Suppressor macrophage treated with lipopolysaccharide for 1 hour (primary cell): Measurements from ENCODE around the gene GRIN3B.

Experiments used
- DNase-seq, 3 donors: peaks; one replicate each; pipeline ENCODE4 v3.0.0-alpha.2; 2020 to 2022

Gene GRIN3B

GRCh38 chr19:964761-965694 lies 35.2 kb upstream of the GRIN3B start:
- no peak for DNase-seq

GRCh38 chr19:966485-967088 lies 33.6 kb upstream of the GRIN3B start:
- no peak for DNase-seq

DNA sequence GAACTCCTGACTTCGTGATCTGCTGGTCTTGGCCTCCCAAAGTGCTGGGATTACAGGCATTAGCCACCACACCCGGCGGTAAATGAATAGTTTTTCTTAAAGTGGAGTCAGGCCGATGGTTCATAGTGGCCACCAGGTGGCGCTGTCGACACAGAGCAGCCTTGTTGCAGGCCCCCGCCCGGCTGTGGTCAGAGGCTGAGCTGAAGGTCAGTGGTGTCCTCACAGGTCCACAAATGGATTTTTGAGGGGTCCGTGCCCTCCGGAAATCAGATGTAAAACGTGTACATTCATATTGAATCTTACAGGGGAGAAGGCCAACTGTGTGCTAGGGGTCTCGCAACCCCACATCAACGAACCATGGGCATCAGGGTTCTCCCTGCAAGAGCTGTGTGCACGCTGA lies 29.5 kb upstream of the GRIN3B start:
- DNase-seq: no peak

DNA sequence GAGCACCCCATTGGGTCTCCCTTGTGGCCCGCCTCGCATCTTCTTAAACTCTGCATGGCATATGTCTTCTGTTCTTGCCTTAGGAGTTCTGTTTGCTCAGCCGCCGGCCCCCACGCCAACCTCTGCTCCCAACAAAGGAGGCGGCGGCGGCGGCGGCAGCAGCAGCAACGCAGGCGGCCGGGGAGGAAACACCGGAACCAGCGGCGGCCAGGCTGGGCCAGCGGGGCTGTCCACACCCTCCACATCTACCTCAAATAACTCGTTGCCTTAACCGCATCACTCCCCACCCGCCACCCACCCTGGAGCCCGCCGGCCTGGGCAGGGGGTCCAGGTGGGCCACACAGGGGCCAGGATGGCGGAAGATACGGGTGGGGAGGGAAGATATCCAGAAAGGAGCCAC lies 28.4 kb upstream of the GRIN3B start:
- DNase-seq: no peak

DNA sequence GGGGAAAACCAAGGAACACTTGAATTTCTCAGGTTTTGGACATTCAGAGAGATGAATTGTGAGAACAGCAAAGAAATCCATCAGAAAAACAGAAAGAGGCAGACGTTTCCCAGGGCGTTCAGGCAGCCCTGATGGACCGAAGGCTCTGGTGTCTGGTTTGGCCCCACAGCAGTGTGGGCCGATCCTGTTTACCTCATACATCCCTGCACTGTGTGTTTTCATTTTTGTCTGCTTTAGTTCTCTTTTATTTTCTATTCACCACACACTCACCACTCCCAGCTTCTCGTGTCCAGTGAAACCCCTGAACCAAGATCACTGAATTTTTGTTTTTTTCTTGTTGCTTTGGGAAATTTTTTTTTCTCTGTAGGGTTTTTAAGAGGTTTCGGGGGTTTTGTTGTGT lies 27.9 kb upstream of the GRIN3B start:
- no peak for DNase-seq

DNA sequence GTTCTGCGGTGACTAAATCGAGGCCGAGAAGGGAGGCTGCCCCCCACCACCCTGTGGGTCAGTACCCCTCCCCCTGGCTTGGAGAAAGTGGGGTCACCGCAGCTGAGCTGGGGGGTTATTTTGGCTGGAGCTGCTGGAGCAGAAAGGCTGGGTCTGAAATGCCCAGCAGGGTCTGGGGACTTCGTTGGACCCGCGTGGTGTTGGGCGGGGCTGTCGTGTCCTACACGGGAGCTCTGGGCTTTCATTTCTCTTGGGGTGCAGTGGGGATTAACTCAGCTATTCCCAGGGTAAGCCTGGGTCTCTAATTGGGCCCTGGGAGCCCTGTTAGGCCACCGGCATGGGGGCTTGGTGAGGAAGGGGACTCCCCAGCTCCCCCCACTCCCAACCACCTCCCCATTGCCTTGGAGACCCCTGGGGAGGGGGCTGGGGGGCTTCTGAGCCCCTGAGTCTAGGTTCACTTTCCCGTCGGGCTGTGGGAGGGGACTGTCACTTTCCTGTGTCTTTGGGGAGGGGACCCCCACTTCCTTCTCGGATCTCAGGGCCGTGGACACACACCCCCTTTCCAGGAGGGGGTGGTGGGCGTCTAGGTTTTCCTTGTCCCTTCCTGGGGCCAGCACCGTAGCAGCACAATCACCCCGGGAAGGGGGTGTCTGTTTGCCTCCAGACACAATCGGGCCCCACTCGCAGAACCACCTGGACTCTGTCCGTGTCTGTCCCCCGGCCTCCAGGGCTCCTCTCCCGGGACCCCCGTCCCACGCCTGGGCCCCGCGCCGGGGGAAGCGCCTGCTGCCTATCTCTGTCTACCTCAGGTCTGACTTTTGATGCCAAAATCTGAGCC lies 26.3 kb upstream of the GRIN3B start:
- no peak for DNase-seq

DNA sequence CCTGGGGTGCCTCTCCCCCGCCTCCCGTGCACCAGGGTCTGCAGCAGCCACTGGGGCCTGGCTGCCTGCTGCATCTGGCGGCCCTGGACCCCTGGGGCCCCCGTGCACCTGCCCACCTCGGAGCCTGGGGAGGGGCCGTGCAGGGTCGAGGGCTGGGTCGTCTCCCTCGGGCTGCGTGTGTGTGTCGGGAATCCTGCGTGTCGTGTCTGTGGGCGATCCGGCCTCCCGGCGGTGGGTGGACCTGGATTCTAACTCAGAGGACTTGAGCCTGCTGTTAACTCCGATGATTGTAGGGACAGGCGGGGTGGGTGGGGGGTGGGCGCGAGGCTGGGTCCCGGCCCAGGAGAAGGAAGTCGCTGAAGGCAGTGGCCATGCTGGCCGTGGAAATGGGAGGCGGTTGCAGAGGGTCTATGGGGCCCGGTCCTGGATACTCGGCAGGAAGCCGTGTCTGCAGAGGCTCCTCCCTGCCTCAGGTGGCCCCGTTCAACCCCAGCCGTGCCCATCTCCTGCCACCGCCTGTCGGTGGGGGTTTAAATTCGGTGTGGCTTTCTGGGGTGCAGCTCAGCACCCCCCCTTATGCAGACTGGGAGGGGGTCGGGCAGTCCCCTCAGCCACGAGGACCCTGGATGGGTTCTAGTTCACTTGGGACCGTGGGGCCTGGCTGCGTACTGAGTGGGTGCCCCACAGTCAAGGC lies 25.5 kb upstream of the GRIN3B start:
- DNase-seq: no peak

DNA sequence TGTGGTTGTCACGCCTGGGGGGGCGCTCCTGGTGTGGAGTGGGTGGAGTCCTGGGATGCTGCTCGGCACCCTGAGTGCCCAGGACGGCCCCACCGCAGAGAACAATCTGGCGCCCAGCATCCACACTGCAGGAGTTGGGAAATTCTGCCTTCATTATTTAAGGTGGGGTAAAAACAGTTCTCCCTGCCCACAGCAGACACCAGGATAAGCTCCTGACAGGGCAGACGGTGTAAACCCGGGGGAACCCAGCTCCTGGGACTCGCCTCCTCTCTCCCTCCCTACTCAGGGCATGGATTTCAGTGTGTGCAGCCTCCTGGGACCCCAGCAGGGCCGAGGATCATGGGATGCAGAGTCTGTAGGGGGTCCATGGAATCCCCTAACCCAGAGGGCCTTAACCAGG lies 23.7 kb upstream of the GRIN3B start:
- no peak for DNase-seq

- no peak for DNase-seq
Observed at GRCh38 chr19:977058-977464, 23.2 kb upstream of the GRIN3B start.

- peak in 1 of 3 donors; percentile 50 for DNase-seq
Observed at GRCh38 chr19:979318-979741, 20.9 kb upstream of the GRIN3B start.

DNA sequence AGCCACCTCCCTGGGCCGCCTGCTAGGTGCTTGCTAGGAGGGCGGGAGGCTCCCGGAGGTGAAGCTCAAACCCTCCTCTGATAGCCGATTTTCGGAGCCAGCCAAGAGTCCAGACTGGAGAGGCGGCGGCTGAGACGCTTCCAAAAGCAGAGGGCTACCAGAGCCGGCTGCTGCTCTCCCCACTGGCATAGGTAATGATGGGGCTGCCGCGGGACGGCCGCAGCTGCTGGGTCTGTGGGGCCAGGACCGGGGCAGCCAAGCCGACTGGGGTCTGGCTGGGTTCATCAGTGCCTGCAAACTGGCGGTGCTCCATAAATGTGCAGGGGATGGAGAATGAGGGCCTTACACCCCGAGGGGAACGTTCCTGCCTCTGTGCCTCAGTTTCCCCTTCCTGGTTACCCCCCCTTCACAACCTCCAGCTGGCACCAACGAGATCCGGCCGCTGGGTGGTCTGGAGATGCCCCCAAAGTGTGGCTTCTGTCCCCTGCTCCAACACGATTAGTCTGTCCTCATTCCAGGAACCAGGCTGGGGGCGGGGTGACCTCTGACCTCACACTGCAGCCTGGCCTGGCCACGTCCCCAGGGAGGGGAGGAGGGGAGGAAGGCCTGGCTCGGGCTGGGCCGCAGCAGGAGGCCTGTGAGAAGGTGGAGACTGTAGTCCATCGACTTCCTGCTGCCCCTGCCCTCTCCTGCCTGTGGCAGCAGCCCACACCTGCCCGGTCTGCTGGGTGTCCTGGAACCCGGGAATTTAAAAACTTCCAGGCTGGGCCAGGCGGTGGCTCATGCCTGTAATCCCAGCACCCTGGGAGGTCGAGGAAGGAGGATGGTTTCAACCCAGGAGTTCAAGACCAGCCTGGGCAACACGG lies 19.9 kb upstream of the GRIN3B start:
- peak in 2 of 3 donors; percentile 19 to 43 for DNase-seq

DNA sequence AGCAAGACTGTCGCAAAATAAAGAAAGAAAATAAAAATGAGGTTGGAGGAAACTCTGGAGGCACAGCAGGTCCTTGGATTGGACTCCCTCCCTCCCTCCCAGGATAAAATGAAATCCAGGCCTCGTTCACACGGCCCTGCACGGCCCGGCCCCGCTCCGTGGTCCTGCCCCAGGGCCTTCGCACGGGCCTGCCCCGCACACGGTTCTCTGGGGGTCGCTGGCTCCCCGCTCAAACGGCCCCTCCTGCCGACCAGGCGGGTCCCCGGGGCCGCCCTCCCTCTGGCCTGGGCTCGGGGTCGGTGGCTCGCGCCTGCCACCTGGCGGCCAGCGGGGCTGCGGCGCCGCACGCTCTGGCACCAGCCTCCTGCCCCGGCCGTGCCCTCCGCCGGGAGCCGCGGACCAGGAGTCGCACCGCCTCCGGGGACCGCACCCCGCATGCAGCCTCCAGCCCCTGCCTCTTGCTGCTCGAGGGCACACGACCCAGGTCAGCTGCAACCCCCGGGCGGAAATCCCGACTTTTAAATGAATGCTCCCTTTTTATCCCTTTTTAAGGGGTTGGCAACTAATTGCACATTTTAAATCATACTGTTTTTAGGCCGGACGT lies 17.6 kb upstream of the GRIN3B start:
- DNase-seq: peak; percentile 66 to 91 (median 82)

DNA sequence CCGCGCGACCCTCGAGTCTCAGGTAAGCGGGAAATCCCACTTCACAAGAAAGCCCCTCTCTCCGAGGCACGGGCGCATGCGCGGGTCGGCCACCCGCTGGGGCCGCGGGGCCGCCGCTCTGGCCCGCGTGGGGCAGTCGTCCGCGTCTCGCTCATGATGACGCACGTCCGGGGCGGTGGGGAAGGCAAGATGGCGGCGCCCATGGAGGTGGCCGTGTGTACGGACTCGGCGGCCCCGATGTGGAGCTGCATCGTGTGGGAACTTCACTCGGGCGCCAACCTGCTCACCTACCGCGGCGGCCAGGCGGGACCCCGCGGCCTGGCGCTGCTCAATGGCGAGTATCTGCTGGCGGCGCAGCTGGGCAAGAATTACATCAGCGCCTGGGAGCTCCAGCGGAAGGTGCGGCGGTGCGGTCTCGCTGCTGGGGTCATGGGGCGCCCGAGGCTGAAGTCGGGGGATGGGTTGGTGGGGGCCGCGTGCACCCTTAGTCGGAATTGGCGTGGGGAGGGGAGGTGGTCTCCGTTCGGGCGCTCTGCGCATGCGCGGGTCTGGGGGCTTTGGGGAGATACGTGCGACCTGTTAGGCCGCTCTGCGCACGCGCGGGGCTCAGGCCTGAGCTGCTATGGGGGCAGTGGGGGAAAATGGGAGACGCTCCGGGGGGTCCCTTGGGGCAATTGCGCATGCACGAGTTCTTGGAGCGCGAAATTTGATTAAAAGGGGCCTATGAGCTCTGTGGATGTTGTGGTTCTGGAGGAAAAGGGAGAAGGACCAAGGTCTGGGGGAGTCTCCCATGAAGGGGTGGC lies 15.9 kb upstream of the GRIN3B start, which contains the start of gene WDR18:
TSS of gene WDR18 (plus strand) at position 181 of the 803 bp plus-strand sequence. CDS start at position 190, 9 bp downstream.
- peak; percentile 94 to 98 (median 97) for DNase-seq

DNA sequence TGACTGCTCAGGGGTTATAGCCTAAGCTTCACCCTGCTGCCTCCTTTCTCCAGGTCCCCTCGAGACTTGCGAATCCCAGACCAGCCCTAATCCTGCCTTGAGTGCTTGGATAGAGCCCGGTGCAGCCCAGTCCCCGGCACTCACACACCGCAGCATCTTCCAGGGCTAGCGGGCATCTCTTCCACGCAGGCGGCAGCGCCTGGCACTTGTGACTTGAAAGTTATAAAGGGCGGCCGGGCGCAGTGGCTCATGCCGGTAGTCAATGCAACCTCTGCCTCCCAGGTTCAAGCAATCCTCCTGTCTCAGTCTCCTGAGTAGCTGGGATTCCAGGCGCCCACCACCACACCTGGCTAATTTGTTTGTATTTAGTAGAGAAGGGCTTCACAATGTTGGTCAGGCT lies 14.1 kb upstream of the GRIN3B start:
- DNase-seq: no peak

DNA sequence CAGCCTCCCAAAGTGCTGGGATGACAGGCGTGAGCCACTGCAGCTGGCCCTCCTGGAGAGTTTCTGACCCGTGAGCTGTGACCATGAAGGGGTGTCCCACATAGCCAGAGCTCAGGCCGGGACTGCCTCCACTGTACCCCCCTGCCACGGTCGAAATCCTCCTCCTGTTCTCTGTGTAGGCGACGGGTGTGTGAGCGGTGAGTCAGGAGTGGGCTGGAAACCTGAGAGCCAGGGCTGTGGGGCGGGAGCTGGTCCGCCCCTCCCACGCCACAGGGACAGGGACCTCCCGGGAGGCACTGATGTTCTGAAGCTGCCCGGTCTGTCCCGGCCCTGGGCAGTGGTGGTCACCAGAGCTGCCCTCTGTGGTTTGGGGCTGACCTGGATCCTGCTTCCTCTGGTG lies 12.1 kb upstream of the GRIN3B start:
- no peak for DNase-seq

DNA sequence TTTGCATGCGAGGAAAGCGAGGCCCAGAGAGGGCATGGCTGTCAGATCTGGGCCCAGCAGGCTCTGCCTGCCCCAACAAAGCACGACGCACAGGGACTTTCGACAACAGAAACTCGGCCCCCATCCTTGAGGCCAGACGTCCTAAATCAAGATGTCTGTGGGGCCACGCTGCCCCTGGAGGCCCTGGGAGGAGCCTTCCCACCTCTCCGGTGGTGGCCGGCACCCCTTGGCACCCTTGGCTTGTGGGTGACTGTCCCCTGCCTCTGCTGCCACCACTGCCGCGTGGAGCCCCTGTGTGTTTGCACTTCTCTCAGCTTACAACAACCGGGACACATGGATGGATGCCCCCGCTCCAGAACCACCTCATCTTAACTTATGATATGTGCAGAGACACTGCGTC lies 11.7 kb upstream of the GRIN3B start:
- DNase-seq: no peak

GRCh38 chr19:989381-990081 lies 10.7 kb upstream of the GRIN3B start:
- DNase-seq: no peak

GRCh38 chr19:990119-990571 lies 10.1 kb upstream of the GRIN3B start:
- no peak for DNase-seq

- DNase-seq: no peak
Observed at GRCh38 chr19:990746-991145, 9.5 kb upstream of the GRIN3B start.
